CD4-positive, alpha-beta T cell (primary cell): ENCODE results near the gene FIGLA. TPM values are rescaled to one million over a fixed set of nuclear protein-coding genes. Genes with fewer than 3 reads are reported as not detected.
"Not testable (repeated sequence)": the region's sequence is repeated elsewhere in the genome, so short reads cannot be mapped to it uniquely, and the experiment has no call there.

Experiments used
- ATAC-seq: fragments of 200-7000 bp; cut with Tn5 transposase; one replicate; pipeline ENCODE4 v1.10.0; 2022; ENCODE audit warnings: mild to moderate bottlenecking; ENCODE audit not compliant: poor library complexity
- CTCF ChIA-PET: fragments of 350-600 bp; sonication (Branson Sonifier 250); formaldehyde crosslinking; loops from one replicate; lab custom pipeline; 2021; ENCODE audit warnings: antibody characterized with exemption, inconsistent platforms; lab: Charles Lee
- POLR2A ChIA-PET: fragments of 350-600 bp; sonication (Branson Sonifier 250); formaldehyde crosslinking; loops from one replicate; lab custom pipeline; 2021; ENCODE audit warnings: antibody characterized with exemption, inconsistent platforms; lab: Charles Lee
- DNase-seq, 14 experiments: peaks; one replicate each; pipeline ENCODE4 v3.0.0-alpha.2; 2013 to 2020; ENCODE audit warnings: mixed read lengths in 2 of 14
- H3K27ac ChIP-seq, 2 donors: one replicate each; pipeline versions ENCODE4 v1.5.1 to v1.7.0; 2013; ENCODE audit warnings: low read length in 2 of 2, low read depth in 1 of 2, mild to moderate bottlenecking in 1 of 2
- H3K27me3 ChIP-seq, 2 experiments: 1 replicate in 1 of 2; 2 replicates in 1 of 2; pipeline versions ENCODE4 v1.6.1 to v1.7.0; 2013; ENCODE audit warnings: low read length in 2 of 2, control low read depth in 1 of 2, mild to moderate bottlenecking in 1 of 2, moderate library complexity in 1 of 2; ENCODE audit not compliant: insufficient read depth in 2 of 2, control insufficient read depth in 1 of 2
- H3K36me3 ChIP-seq: one replicate; pipeline ENCODE4 v1.6.1; 2013; ENCODE audit warnings: low read length, control low read depth; ENCODE audit not compliant: insufficient read depth
- H3K4me1 ChIP-seq: one replicate; pipeline ENCODE4 v1.6.1; 2013; ENCODE audit warnings: low read length, control low read depth; ENCODE audit not compliant: insufficient read depth
- H3K4me3 ChIP-seq: one replicate; pipeline ENCODE4 v1.5.1; 2013; ENCODE audit warnings: mild to moderate bottlenecking, low read length, moderate library complexity
- H3K9me3 ChIP-seq, 2 experiments: 1 replicate in 1 of 2; 2 replicates in 1 of 2; pipeline versions ENCODE4 v1.6.1 to v1.7.0; 2013; ENCODE audit warnings: low read length in 2 of 2, mild to moderate bottlenecking in 2 of 2, control low read depth in 1 of 2, moderate library complexity in 1 of 2; ENCODE audit not compliant: control insufficient read depth in 1 of 2, insufficient read depth in 1 of 2
- H3K27ac Mint-ChIP-seq: one replicate; pipeline ENCODE4 v1.8.0; 2020; ENCODE audit warnings: mixed read lengths
- H3K27me3 Mint-ChIP-seq: one replicate; pipeline ENCODE4 v1.8.0; 2021; ENCODE audit warnings: mixed read lengths
- H3K36me3 Mint-ChIP-seq: one replicate; pipeline ENCODE4 v1.8.0; 2021; ENCODE audit warnings: low read depth, mixed read lengths
- H3K4me1 Mint-ChIP-seq: one replicate; pipeline ENCODE4 v1.8.0; 2021; ENCODE audit warnings: low read depth, mixed read lengths
- H3K4me3 Mint-ChIP-seq: one replicate; pipeline ENCODE4 v1.8.0; 2020; ENCODE audit warnings: mild to moderate bottlenecking, mixed read lengths
- H3K9me3 Mint-ChIP-seq: one replicate; pipeline ENCODE4 v1.8.0; 2020; ENCODE audit warnings: mixed read lengths
- intact Hi-C, 2 experiments: fragments of 100-400 bp; cut with DNase I in 1 of 2; cut with micrococcal nuclease in 1 of 2; formaldehyde crosslinking; loops; one replicate each; pipeline versions ENCODE4 v1.15.1 to v1.9.0; 2023 to 2025; cut with DNase I, micrococcal nuclease
- total RNA-seq, 174 experiments: library from RNA in 2 of 174; stranded (reverse) in 2 of 174; gene quantifications; one replicate each; pipeline ENCODE4 v1.2.3 and lab custom pipeline; 2021 to 2026
- TF ChIP-seq, protein P1 (sequence below): fragments of 200-600 bp; IDR thresholded peaks from one replicate; pipeline ENCODE4 v1.8.0; 2022; ENCODE audit warnings: antibody characterized with exemption, mild to moderate bottlenecking

The FIGLA gene
- total RNA-seq, 2 experiments from 2014 or later: not detected

DNA sequence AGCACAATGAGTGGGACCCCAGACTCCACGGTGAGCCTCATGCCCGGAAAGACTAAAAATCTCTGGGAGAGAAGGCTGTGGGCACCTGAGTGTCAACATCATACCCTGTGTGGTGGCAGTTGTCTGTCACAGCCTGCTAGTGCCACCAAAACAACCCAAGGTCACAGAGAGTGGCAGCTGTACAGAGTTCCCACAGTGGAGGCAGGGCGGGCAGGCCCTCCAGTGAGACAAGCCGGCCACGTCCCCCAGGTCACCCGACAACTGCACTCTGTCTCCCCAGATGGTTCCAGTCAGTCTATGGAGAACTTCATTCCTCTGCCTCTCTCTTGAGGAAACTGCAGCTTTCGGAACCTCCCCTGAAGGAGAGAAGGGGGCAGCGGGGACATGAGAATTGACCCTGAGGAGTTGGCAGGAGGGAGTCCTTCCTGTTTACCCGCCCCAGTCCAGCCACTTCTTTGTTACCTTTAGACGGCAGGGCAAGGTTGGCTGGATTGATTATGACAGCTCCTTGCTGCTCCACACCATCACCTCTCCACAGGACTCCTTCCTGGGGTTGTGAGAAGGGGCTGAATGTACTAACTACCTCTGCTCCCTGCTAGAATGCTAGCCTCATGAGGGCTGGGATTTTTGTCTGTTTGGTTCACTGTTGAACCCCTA lies 11.3 kb upstream of the FIGLA start:
- intact Hi-C loops: no loop called here
- Histone ChIP-seq H3K9me3 (peaks cover 0 to 11% of the 10 kb centered on the region in 2 experiments), H3K27ac (no peak overlapping the region), H3K4me3 (no peak overlapping the region), H3K36me3 (no peaks in the 10 kb centered on the region), H3K27me3 (peaks cover 0 to 4% of the 10 kb centered on the region in 2 experiments), H3K4me1 (no peaks in the 10 kb centered on the region)
- TF ChIP-seq, protein P1, sequence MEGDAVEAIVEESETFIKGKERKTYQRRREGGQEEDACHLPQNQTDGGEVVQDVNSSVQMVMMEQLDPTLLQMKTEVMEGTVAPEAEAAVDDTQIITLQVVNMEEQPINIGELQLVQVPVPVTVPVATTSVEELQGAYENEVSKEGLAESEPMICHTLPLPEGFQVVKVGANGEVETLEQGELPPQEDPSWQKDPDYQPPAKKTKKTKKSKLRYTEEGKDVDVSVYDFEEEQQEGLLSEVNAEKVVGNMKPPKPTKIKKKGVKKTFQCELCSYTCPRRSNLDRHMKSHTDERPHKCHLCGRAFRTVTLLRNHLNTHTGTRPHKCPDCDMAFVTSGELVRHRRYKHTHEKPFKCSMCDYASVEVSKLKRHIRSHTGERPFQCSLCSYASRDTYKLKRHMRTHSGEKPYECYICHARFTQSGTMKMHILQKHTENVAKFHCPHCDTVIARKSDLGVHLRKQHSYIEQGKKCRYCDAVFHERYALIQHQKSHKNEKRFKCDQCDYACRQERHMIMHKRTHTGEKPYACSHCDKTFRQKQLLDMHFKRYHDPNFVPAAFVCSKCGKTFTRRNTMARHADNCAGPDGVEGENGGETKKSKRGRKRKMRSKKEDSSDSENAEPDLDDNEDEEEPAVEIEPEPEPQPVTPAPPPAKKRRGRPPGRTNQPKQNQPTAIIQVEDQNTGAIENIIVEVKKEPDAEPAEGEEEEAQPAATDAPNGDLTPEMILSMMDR: no peak
- DNase-seq (no peak), ATAC-seq (no peak)
- no peaks in the 10 kb centered on the region for H3K4me1 Mint-ChIP-seq
- H3K27me3 Mint-ChIP-seq: peaks cover 41% of the 10 kb centered on the region
- H3K9me3 Mint-ChIP-seq: no peaks in the 10 kb centered on the region
- POLR2A ChIA-PET: no interaction called here
- no peak overlapping the region for H3K4me3 Mint-ChIP-seq
- no peaks in the 10 kb centered on the region for H3K36me3 Mint-ChIP-seq
- CTCF ChIA-PET: no interaction called here
- no peak overlapping the region for H3K27ac Mint-ChIP-seq

DNA sequence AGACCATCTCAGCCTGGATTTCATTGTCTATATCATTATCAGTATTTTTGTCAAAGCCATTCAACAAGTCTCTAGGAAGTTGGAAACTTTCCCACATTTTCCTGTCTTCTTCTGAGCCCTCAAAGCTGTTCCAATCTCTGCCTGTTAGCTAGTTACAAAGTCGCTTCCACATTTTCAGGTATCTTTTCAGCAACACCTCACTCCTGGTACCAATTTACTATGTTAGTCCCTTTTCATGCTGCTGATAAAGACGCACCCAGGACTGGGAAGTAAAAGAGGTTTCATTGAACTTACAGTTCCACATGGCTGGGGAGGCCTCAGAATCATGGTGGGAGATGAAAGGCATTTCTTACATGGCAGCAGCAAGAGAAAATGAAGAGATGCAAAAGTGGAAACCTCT lies 9.3 kb upstream of the FIGLA start:
- Mint-ChIP-seq H3K36me3 (no peaks in the 10 kb centered on the region), H3K9me3 (no peaks in the 10 kb centered on the region), H3K4me1 (no peaks in the 10 kb centered on the region), H3K27ac (no peak overlapping the region), H3K4me3 (no peak overlapping the region), H3K27me3 (peaks cover 40% of the 10 kb centered on the region)
- POLR2A ChIA-PET: no interaction called here
- Histone ChIP-seq H3K9me3 (peaks cover 0 to 7% of the 10 kb centered on the region in 2 experiments), H3K36me3 (no peaks in the 10 kb centered on the region), H3K27ac (no peak overlapping the region), H3K4me1 (no peaks in the 10 kb centered on the region), H3K4me3 (no peak overlapping the region), H3K27me3 (peaks cover 4 to 5% of the 10 kb centered on the region in 2 experiments)
- CTCF ChIA-PET: no interaction called here
- intact Hi-C loops: no loop called here
- ATAC-seq (no peak), DNase-seq (no peak)
- TF ChIP-seq, protein P1: no peak

DNA sequence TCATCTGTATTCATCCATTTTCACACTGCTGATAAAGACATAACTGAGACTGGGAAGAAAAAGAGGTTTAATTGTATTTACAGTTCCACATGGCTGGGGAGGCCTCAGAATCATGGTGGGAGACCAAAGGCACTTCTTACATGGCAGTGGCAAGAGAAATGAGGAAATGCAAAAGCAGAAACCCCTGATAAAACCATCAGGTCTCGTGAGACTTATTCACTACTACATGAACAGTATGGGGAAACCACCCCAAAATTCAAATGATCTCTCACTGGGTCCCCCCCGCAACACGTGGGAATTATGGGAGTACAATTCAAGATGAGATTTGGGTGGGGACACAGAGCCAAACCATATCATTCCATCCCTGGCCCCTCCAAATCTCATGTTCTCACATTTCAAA lies 7.6 kb upstream of the FIGLA start:
- peak in 2 of 14 experiments; percentile 11 to 27 for DNase-seq
- POLR2A ChIA-PET, H3K4me1 ChIP-seq, H3K27ac ChIP-seq, CTCF ChIA-PET, H3K27ac Mint-ChIP-seq, H3K36me3 Mint-ChIP-seq, H3K4me1 Mint-ChIP-seq, H3K9me3 ChIP-seq, ATAC-seq, H3K4me3 Mint-ChIP-seq, intact Hi-C loops, H3K9me3 Mint-ChIP-seq, H3K4me3 ChIP-seq, H3K27me3 ChIP-seq, H3K36me3 ChIP-seq: not testable (repeated sequence)
- H3K27me3 Mint-ChIP-seq: peaks cover 51% of the 10 kb centered on the region

DNA sequence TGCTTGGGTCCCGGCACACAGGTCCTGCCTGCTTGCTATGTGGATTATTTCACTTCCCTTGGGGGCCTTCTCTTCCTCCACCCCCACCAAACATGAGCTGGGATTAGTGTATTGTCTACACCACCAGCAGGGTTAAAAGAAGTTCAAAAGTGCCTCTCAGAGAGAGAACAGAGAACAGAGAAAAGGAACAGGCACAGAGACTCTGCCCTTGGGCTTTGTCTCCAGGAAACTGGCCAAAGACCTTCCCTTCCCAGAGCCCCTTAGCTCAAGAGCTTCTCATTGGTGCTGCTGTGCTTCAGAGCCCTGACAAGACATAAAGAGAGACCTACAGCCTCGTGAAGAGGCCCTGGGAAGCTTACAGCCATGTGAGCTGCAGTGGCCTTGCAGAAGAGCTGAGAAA lies 7.1 kb upstream of the FIGLA start:
- H3K4me1 ChIP-seq: no peaks in the 10 kb centered on the region
- TF ChIP-seq, protein P1: no peak
- no peak overlapping the region for H3K4me3 Mint-ChIP-seq
- H3K36me3 ChIP-seq: no peaks in the 10 kb centered on the region
- H3K9me3 ChIP-seq: peaks cover 0 to 3% of the 10 kb centered on the region in 2 experiments
- no peaks in the 10 kb centered on the region for H3K4me1 Mint-ChIP-seq
- H3K4me3 ChIP-seq: no peak overlapping the region
- H3K27ac Mint-ChIP-seq: no peak overlapping the region
- intact Hi-C loops: no loop called here
- H3K27me3 Mint-ChIP-seq: peaks cover 55% of the 10 kb centered on the region
- H3K9me3 Mint-ChIP-seq: no peaks in the 10 kb centered on the region
- peaks cover 7 to 8% of the 10 kb centered on the region in 2 experiments for H3K27me3 ChIP-seq
- no peak for DNase-seq
- no peaks in the 10 kb centered on the region for H3K36me3 Mint-ChIP-seq
- POLR2A ChIA-PET: no interaction called here
- CTCF ChIA-PET: no interaction called here
- no peak overlapping the region for H3K27ac ChIP-seq
- ATAC-seq: no peak
